K562 (cell line): ENCODE measurements around the gene PSMC4. TPM values are rescaled to one million over a fixed set of nuclear protein-coding genes. Genes with fewer than 3 reads are reported as not detected.
A peak's percentile ranks its signal among the peaks of the same experiment; 100 is the strongest.

ENCODE experiments used
- ATAC-seq: fragments of 200-7000 bp; cut with Tn5 transposase; 3 replicates; pipeline ENCODE4 v1.9.1; 2020; ENCODE audit warnings: moderate library complexity
- BruUV-seq: library from RNA; stranded (reverse); fragments of 400-500 nt; replicated peaks from 2 replicates; lab custom pipeline; 2021; lab: Mats Ljungman, UMichigan
- CTCF ChIA-PET: fragments of 300-600 bp; formaldehyde crosslinking; extraction: SDS; loops from one replicate; lab custom pipeline; 2021; ENCODE audit warnings: low intra/inter-chr PET ratio; lab: Yijun Ruan, JAX
- POLR2A ChIA-PET: fragments of 300-600, 350-650 bp; sonication (Branson Sonifier 250); formaldehyde crosslinking; extraction: SDS; loops from one replicate; lab custom pipeline; 2021; ENCODE audit warnings: antibody characterized with exemption, inconsistent platforms; lab: Yijun Ruan, JAX
- DNase-seq, 4 experiments: peaks; one replicate each; pipeline versions ENCODE4 v3.0.0 to v3.0.0-alpha.2; 2011 to 2018; ENCODE audit warnings: low spot score in 3 of 4, mixed read lengths in 3 of 4; ENCODE audit errors: extremely low read depth in 1 of 4
- FAIRE-seq: peaks from 2 replicates; lab custom pipeline; 2011; peaks lifted over from hg19 to GRCh38; lab: Jason Lieb, UNC
- H2AFZ ChIP-seq: 2 replicates; pipeline ENCODE4 v1.6.0; 2011; ENCODE audit warnings: low read depth, low read length, control low read depth, inconsistent platforms
- H3K27ac ChIP-seq: fragments of 200-600 bp; 3 replicates; pipeline ENCODE4 v1.8.0; 2011; ENCODE audit warnings: low read depth, mild to moderate bottlenecking, control low read depth, inconsistent platforms, low read length, moderate library complexity, mixed read lengths; ENCODE audit errors: extremely low read depth
- H3K27me3 ChIP-seq, 2 experiments: fragments of 300-600 bp in 1 of 2; 2 replicates in 1 of 2; 3 replicates in 1 of 2; pipeline versions ENCODE4 v1.6.0 to v1.8.0; 2011; ENCODE audit warnings: inconsistent platforms in 2 of 2, low read length in 2 of 2, mild to moderate bottlenecking in 1 of 2, mixed read lengths in 1 of 2, moderate library complexity in 1 of 2; ENCODE audit not compliant: control insufficient read depth in 2 of 2, insufficient read depth in 2 of 2
- H3K36me3 ChIP-seq: fragments of 300-600 bp; 3 replicates; pipeline ENCODE4 v1.8.0; 2011; ENCODE audit warnings: mild to moderate bottlenecking, low read length, inconsistent platforms; ENCODE audit not compliant: control insufficient read depth, insufficient read depth
- H3K4me1 ChIP-seq, 2 experiments: fragments of 200-600 bp in 1 of 2; replicated peaks in 1 of 2; 2 replicates in 1 of 2; 3 replicates in 1 of 2; pipeline versions ENCODE4 v1.5.1 to v1.8.0; 2011; ENCODE audit warnings: inconsistent platforms in 2 of 2, low read length in 2 of 2, mild to moderate bottlenecking in 1 of 2, mixed read lengths in 1 of 2, moderate library complexity in 1 of 2; ENCODE audit not compliant: control insufficient read depth in 2 of 2, insufficient read depth in 2 of 2
- H3K4me2 ChIP-seq: 2 replicates; pipeline ENCODE4 v1.6.1; 2011; ENCODE audit warnings: low read length, control low read depth, inconsistent platforms, mixed read lengths; ENCODE audit not compliant: insufficient read depth
- H3K4me3 ChIP-seq: fragments of 200-600 bp; sonication (generic), shearing (Covaris generic); 2 replicates; pipeline ENCODE4 v1.5.1; 2016; ENCODE audit warnings: control low read depth, inconsistent platforms
- H3K79me2 ChIP-seq: fragments of 200-600 bp; 3 replicates; pipeline ENCODE4 v1.8.0; 2011; ENCODE audit warnings: low read length, inconsistent platforms; ENCODE audit not compliant: control insufficient read depth, insufficient read depth
- H3K9ac ChIP-seq, 2 experiments: 2 replicates each; pipeline versions ENCODE4 v1.6.0 to v1.6.1; 2011; ENCODE audit warnings: low read depth in 2 of 2, low read length in 2 of 2, control low read depth in 1 of 2, inconsistent platforms in 1 of 2, mild to moderate bottlenecking in 1 of 2, mixed read lengths in 1 of 2; ENCODE audit not compliant: insufficient read depth in 1 of 2
- H3K9me1 ChIP-seq: one replicate; pipeline ENCODE4 v1.6.0; 2011; ENCODE audit warnings: inconsistent platforms, mild to moderate bottlenecking, low read length, moderate library complexity; ENCODE audit not compliant: control insufficient read depth, insufficient read depth
- H3K9me3 ChIP-seq: replicated peaks from 2 replicates; pipeline ENCODE4 v1.5.1; 2011; ENCODE audit warnings: low read depth, low read length, inconsistent platforms; ENCODE audit not compliant: control insufficient read depth, insufficient read depth
- H4K20me1 ChIP-seq: replicated peaks from 2 replicates; pipeline ENCODE4 v1.6.1; 2011; ENCODE audit warnings: low read length, inconsistent platforms, mixed read lengths; ENCODE audit not compliant: control insufficient read depth, insufficient read depth
- CC2D1A ChIP-seq: fragments of 450-650 bp; IDR thresholded peaks from 2 replicates; pipeline ENCODE4 v1.6.1; 2017; ENCODE audit warnings: mild to moderate bottlenecking
- CEBPG ChIP-seq, 3 experiments: fragments of 200-800 bp in 1 of 3; sonication (Bioruptor generic) in 1 of 3; sonication (generic) in 1 of 3; formaldehyde crosslinking in 1 of 3; IDR thresholded peaks in 2 of 3; conservative IDR thresholded peaks in 1 of 3; 2 replicates each; pipeline versions ENCODE4 v1.6.1 to v1.8.0; 2016 to 2022; ENCODE audit warnings: missing compliant biosample characterization in 2 of 3, missing genetic modification characterization in 2 of 3, mild to moderate bottlenecking in 1 of 3, missing genetic modification reagents in 1 of 3
- NFYB ChIP-seq: IDR thresholded peaks from 2 replicates; pipeline ENCODE4 v1.6.1; 2011; ENCODE audit warnings: mild to moderate bottlenecking, moderate library complexity; ENCODE audit not compliant: insufficient read length; ENCODE audit errors: extremely low read depth
- POLR2G ChIP-seq: fragments of 200-400 bp; formaldehyde crosslinking; IDR thresholded peaks from 2 replicates; pipeline ENCODE4 v1.6.1; 2017; ENCODE audit warnings: low read depth, mild to moderate bottlenecking, antibody characterized with exemption, low read length, moderate library complexity
- RBM25 ChIP-seq: fragments of 200-400 bp; formaldehyde crosslinking; IDR thresholded peaks from 2 replicates; pipeline ENCODE4 v1.6.1; 2018; ENCODE audit warnings: low read length, low read depth, moderate library complexity; ENCODE audit not compliant: severe bottlenecking
- ZEB2 ChIP-seq: fragments of 450-650 bp; IDR thresholded peaks from 2 replicates; pipeline ENCODE4 v1.6.1; 2016
- WGBS: fragments of 100-300 bp; shearing (Covaris generic); methylation state at CpG from one replicate; pipeline ENCODE4 v1.1.6; 2016; ENCODE audit warnings: low coverage, mixed read lengths; ENCODE audit not compliant: insufficient coverage; ENCODE audit errors: missing lambda C conversion rate; 5-methylcytosine and 5-hydroxymethylcytosine counted together
- in situ Hi-C: fragments of 300-500 bp; cut with MboI; formaldehyde crosslinking; loops from 4 replicates; pipeline ENCODE4 v1.15.0; 2018; ENCODE audit warnings: inconsistent platforms, mixed read lengths
- intact Hi-C: fragments of 100-400 bp; cut with micrococcal nuclease; formaldehyde crosslinking; loops from 2 replicates; pipeline ENCODE4 v1.14.2; 2022
- polyA plus RNA-seq, 8 experiments: library from polyadenylated mRNA; depleted of rRNA in 4 of 8; stranded (reverse) in 5 of 8; unstranded in 3 of 8; fragments of >200 nt; fragmentation: Nextera tagmentation in 2 of 8; fragmentation: Illumina TruSeq in 1 of 8; extraction: Ambion mirVana in 2 of 8; extraction: Trizol in 1 of 8; gene quantifications; 2 replicates each; pipeline versions ENCODE4 v1.2.1 to v1.2.3, GENCODE V29; 2011 to 2014; ENCODE audit warnings: inconsistent platforms in 1 of 8, missing spikeins in 1 of 8
- total RNA-seq, 7 experiments: library from RNA; depleted of rRNA in 6 of 7; stranded (reverse); fragments of >200 nt in 6 of 7; fragmentation: Illumina TruSeq in 2 of 7; extraction: Trizol in 2 of 7; gene quantifications; 2 replicates each; pipeline versions ENCODE4 v1.2.1 to v1.2.3, GENCODE V29; 2011 to 2021; ENCODE audit warnings: low replicate concordance in 1 of 7
- TF ChIP-seq, protein P1 (sequence below): conservative IDR thresholded peaks from 2 replicates; pipeline ENCODE4 v1.6.1; 2011; ENCODE audit warnings: low read depth, mild to moderate bottlenecking, low read length; ENCODE audit not compliant: control insufficient read depth

Gene PSMC4
- total and polyA plus RNA-seq, 9 of the 15 experiments (the other 6 are each of a cell fraction or from before 2014, with no cell fraction given), result 45.9 to 475 (median 142) TPM

DNA sequence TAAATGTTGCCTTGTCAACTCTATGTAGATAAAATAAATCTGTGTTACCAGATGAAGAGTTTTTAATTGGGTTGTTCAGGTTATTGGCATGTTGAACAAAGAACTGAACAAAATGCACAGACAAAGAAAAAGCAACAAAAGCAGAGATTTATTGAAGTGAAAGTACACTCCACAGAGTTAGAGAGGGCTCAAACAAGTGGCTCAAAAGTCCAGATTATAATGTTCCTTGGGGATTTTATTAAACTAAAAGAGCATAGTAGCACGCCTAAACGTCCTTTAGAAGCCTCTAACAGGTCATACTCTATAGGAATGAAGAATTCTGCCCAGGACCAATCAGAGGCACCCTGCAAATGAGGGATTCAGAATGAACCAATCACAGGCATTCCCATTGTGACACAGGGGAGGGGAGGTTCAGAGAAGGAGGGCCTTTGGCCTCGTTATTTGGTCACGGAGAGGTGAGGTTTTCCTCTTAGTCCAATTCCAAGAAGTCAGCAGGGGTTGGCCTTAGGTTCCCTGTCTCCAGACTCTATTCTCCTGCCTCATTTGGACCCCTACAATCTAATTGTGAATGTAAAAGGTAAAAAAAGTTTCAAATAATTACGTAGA, 12.8 kb downstream of the PSMC4 start:
- 73% methylated on average over 5 of the region's 5 CpGs for WGBS
- H3K4me2 ChIP-seq, result no peak overlapping the region
- H3K27ac ChIP-seq, result no peak overlapping the region
- CTCF ChIA-PET, result no interaction called here
- no peak overlapping the region for H3K4me3 ChIP-seq
- H3K4me1 ChIP-seq, result 0 out of 5 replicates have a peak, but pooled peaks cover 0 to 3% of the 10 kb centered on the region in 2 experiments
- peak; percentile 26; the same call in 1 of the 3 replicates for ATAC-seq
- peak; percentile 28; the same call in 1 of the 2 replicates for TF ChIP-seq POLR2G
- peak; percentile 68 for TF ChIP-seq NFYB
- TF ChIP-seq, protein P1, sequence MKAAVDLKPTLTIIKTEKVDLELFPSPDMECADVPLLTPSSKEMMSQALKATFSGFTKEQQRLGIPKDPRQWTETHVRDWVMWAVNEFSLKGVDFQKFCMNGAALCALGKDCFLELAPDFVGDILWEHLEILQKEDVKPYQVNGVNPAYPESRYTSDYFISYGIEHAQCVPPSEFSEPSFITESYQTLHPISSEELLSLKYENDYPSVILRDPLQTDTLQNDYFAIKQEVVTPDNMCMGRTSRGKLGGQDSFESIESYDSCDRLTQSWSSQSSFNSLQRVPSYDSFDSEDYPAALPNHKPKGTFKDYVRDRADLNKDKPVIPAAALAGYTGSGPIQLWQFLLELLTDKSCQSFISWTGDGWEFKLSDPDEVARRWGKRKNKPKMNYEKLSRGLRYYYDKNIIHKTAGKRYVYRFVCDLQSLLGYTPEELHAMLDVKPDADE, result no peak
- no peak for TF ChIP-seq CEBPG (CRISPR knock-in tag; IDR thresholded peaks at IDR 0.05)
- TF ChIP-seq CEBPG (tag; conservative IDR thresholded peaks at IDR 0.05 in 1 of 2, IDR thresholded peaks at IDR 0.05 in 1 of 2), result no peak
- peak; percentile 41 for TF ChIP-seq RBM25
- TF ChIP-seq CC2D1A, result 0 out of 2 replicates have a peak, but pooled peaks have one; percentile 21
- TF ChIP-seq ZEB2, result no peak
- H2AFZ ChIP-seq, result no peak overlapping the region
- no peaks in the 10 kb centered on the region for H3K9me1 ChIP-seq
- FAIRE-seq, result no peak
- H3K36me3 ChIP-seq, result peaks cover 48% of the 10 kb centered on the region
- no peaks in the 10 kb centered on the region for H3K27me3 ChIP-seq
- no peaks in the 10 kb centered on the region for H4K20me1 ChIP-seq
- peaks cover 3% of the 10 kb centered on the region; the same call in 1 of the 3 replicates for H3K79me2 ChIP-seq
- BruUV-seq, result no TSS peak
- intact Hi-C loops (no loop called here), in situ Hi-C loops (no loop called here)
- POLR2A ChIA-PET, result interaction anchor here (1.5 kb wide), 1 partner anchor 13 kb away, joined by 10 read pairs; the partner anchor contains the start of gene PSMC4
- peak in 3 of 4 experiments; percentile 46 to 59 (median 47) for DNase-seq
- no peak overlapping the region for H3K9ac ChIP-seq
- peaks cover 11% of the 10 kb centered on the region; the same call in 1 of the 2 replicates for H3K9me3 ChIP-seq
